Coronary artery (tissue), 2 donors: ENCODE results near the gene KCNJ6.
A peak's percentile ranks its signal among the peaks of the same experiment; 100 is the strongest.

Source experiments
- DNase-seq: peaks from one replicate; pipeline ENCODE4 v3.0.0-alpha.2; 2017; ENCODE audit warnings: low spot score
- H3K27ac ChIP-seq, 2 donors: fragments of 200-600 bp; sonication (generic); one replicate each; pipeline ENCODE4 v1.5.1; 2016 to 2019
- H3K4me3 ChIP-seq: fragments of 200-600 bp; sonication (generic); 2 replicates; pipeline ENCODE4 v1.5.1; 2016; ENCODE audit warnings: mild to moderate bottlenecking, moderate library complexity
- TF ChIP-seq, protein P1 (sequence below): fragments of 200-600 bp; sonication (generic); IDR thresholded peaks from one replicate; pipeline ENCODE4 v1.5.1; 2019; ENCODE audit warnings: antibody characterized with exemption

KCNJ6 gene

DNA sequence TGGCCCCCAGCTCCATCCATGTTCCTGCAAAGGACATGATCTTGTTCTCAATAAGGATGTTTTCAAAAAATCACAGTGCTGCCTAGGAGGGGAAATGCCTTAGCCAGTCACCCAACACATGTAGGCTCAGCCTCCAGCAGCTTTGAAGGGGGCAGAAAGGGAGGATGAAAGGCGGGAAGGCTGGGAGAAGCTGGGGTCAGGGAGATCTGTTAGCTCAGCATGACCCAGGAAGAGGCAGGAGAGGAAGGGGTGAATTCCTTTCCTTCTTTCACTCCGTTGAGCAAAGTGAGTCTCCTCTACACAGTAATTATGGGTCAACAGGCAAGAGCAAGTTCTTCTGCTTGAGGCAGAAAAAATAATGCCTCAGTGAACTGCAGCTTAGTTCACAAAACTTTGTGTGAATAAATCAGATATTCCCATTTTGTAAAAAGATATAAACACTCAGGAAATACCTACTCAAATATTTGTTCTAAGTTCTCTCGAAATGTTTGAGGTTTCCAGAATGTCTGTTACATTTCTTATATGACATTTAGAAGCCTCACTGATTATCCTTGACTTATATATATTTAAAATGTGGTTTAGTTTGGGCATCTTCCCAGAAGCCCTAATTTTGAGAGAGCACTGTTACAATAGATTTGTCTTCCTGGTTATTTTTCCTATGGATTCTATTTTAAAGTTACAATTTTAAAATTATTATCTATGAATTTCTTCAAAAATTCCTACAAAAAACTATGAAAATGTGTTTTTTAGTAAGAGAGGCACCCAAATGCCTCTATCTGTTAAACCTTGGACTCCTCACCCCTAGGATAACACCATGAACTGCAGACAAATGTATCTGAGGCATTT, 116.8 kb downstream of the KCNJ6 start:
- TF ChIP-seq, protein P1, sequence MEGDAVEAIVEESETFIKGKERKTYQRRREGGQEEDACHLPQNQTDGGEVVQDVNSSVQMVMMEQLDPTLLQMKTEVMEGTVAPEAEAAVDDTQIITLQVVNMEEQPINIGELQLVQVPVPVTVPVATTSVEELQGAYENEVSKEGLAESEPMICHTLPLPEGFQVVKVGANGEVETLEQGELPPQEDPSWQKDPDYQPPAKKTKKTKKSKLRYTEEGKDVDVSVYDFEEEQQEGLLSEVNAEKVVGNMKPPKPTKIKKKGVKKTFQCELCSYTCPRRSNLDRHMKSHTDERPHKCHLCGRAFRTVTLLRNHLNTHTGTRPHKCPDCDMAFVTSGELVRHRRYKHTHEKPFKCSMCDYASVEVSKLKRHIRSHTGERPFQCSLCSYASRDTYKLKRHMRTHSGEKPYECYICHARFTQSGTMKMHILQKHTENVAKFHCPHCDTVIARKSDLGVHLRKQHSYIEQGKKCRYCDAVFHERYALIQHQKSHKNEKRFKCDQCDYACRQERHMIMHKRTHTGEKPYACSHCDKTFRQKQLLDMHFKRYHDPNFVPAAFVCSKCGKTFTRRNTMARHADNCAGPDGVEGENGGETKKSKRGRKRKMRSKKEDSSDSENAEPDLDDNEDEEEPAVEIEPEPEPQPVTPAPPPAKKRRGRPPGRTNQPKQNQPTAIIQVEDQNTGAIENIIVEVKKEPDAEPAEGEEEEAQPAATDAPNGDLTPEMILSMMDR, result no peak
- no peak overlapping the region for H3K27ac ChIP-seq
- no peak overlapping the region for H3K4me3 ChIP-seq
- no peak for DNase-seq

DNA sequence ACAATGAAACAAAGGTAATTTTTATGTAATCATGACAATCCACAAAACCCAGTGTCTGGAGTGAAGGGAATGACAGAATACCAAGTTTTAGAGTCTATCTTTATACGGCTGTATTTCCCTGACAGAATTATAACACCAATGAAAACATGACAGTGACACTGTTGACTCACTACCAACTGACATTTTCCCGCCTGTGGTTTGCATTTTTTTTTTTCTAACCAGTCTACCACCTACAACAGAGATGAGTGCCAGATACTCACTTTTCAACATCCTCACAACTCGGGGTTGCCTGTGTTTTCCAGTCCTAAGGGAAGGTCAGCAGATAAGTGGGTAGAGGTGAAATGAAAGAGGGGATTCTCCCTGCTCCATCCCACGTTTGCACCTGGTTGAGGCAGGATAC, 118.9 kb downstream of the KCNJ6 start:
- DNase-seq, result no peak
- TF ChIP-seq, protein P1, result no peak
- Histone ChIP-seq H3K27ac (no peak overlapping the region), H3K4me3 (no peak overlapping the region)

- TF ChIP-seq, protein P1, result no peak
- Histone ChIP-seq H3K27ac (no peak overlapping the region), H3K4me3 (no peak overlapping the region)
- no peak for DNase-seq
Measured at GRCh38 chr21:37796011-37796410, 120.2 kb downstream of the KCNJ6 start.

DNA sequence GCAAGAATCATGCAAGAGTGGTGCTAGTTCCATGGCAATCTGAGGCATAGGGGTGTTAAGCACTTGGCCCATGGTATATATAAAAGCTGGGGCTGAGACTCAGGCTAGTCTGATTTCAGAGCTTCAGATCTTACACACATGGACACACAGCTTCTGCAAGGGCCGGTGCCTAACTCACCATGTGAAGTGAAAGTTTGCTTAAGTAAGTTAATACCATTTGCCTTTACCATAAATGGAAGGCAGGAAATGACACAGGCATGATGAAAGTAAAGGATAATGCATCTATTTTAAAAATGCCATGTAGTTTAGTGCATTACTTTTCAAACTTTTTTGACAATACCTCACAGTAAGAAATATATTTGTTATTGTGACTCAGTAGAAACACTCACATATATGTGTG, 122.6 kb downstream of the KCNJ6 start:
- Histone ChIP-seq H3K4me3 (no peak overlapping the region), H3K27ac (no peak overlapping the region)
- TF ChIP-seq, protein P1, result no peak
- no peak for DNase-seq

GRCh38 chr21:37792046-37792445, 124.2 kb downstream of the KCNJ6 start:
- H3K27ac ChIP-seq, result no peak overlapping the region
- DNase-seq, result no peak
- TF ChIP-seq, protein P1, result no peak
- H3K4me3 ChIP-seq, result no peak overlapping the region

- Histone ChIP-seq H3K4me3 (no peak overlapping the region), H3K27ac (peak overlapping the region in 1 of 2 donors; percentile 24)
- TF ChIP-seq, protein P1, result no peak
- no peak for DNase-seq
Measured at GRCh38 chr21:37790905-37791304, 125.4 kb downstream of the KCNJ6 start.

DNA sequence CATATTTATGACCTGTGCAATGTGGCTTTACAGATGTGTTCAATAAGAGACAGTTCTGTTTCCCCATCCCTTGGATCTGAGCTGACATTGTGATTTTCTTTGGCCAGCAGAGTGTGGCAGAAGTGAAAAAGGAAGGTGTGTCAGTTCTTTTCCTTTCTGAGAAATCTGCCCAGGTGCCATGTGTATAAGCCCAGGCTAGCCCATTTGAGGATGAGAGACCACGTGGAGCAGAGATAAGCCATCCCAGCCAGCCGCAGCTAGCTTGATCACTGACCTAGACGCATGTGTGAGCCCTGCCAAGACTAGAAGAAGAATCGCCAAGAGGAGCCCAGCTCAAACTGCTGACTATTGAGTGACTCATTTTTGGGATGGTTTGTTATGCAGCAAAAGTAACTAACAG, 127.8 kb downstream of the KCNJ6 start:
- DNase-seq, result no peak
- Histone ChIP-seq H3K27ac (no peak overlapping the region), H3K4me3 (no peak overlapping the region)
- TF ChIP-seq, protein P1, result no peak
